GM12878 (cell line): ENCODE measurements around the gene PGC. TPM values are rescaled to one million over a fixed set of nuclear protein-coding genes. Genes with fewer than 3 reads are reported as not detected.

Experiments used
- CBX3 ChIP-seq: fragments of 200-600 bp; sonication (generic); IDR thresholded peaks from 2 replicates; pipeline ENCODE4 v1.6.1; 2016; ENCODE audit warnings: low read depth, borderline replicate concordance
- CBX5 ChIP-seq: sonication (generic); IDR thresholded peaks from 2 replicates; pipeline ENCODE4 v1.6.1; 2016; ENCODE audit warnings: low read depth, moderate library complexity, mild to moderate bottlenecking, inconsistent platforms
- DPF2 ChIP-seq: fragments of 450-650 bp; IDR thresholded peaks from 2 replicates; pipeline ENCODE4 v1.6.1; 2017; ENCODE audit warnings: mild to moderate bottlenecking
- FOS ChIP-seq: IDR thresholded peaks from 3 replicates; pipeline ENCODE4 v1.6.1; 2011; ENCODE audit warnings: borderline replicate concordance; ENCODE audit not compliant: insufficient read length; ENCODE audit errors: extremely low read depth
- JUNB ChIP-seq: IDR thresholded peaks from 2 replicates; pipeline ENCODE4 v1.6.1; 2016; ENCODE audit warnings: antibody characterized with exemption, mild to moderate bottlenecking
- MXI1 ChIP-seq: fragments of 150-350 bp; IDR thresholded peaks from 2 replicates; pipeline ENCODE4 v1.6.1; 2011; ENCODE audit warnings: low read depth, mild to moderate bottlenecking, inconsistent platforms, low read length, improper control_type of control experiment
- NFIC ChIP-seq: IDR thresholded peaks from 2 replicates; pipeline ENCODE4 v1.6.1; 2012; ENCODE audit warnings: low read depth, mild to moderate bottlenecking, inconsistent platforms, low read length, moderate library complexity
- NR2F1 ChIP-seq: fragments of 450-650 bp; conservative IDR thresholded peaks from 2 replicates; pipeline ENCODE4 v1.6.1; 2017; ENCODE audit warnings: mild to moderate bottlenecking
- PAX5 ChIP-seq: IDR thresholded peaks from 2 replicates; pipeline ENCODE4 v1.6.1; 2011; ENCODE audit warnings: low read depth, low read length, borderline replicate concordance
- RFX5 ChIP-seq: IDR thresholded peaks from 2 replicates; pipeline ENCODE4 v1.6.1; 2011; ENCODE audit warnings: low read depth, low read length, improper control_type of control experiment
- SIN3A ChIP-seq: IDR thresholded peaks from 2 replicates; pipeline ENCODE4 v1.6.1; 2012; ENCODE audit warnings: low read depth, low read length, improper control_type of control experiment
- SMC3 ChIP-seq: IDR thresholded peaks from 2 replicates; pipeline ENCODE4 v1.6.1; 2011; ENCODE audit warnings: low read length, improper control_type of control experiment, borderline replicate concordance
- ZZZ3 ChIP-seq: IDR thresholded peaks from 2 replicates; pipeline ENCODE4 v1.6.1; 2011; ENCODE audit warnings: low read depth; ENCODE audit not compliant: control insufficient read depth, insufficient read length
- polyA plus RNA-seq, 11 experiments: library from polyadenylated mRNA; depleted of rRNA in 4 of 11; unstranded in 6 of 11; stranded (reverse) in 5 of 11; fragments of >200 nt; fragmentation: Nextera tagmentation in 4 of 11; fragmentation: Illumina TruSeq in 1 of 11; extraction: Ambion mirVana in 4 of 11; extraction: Trizol in 1 of 11; gene quantifications; 1 replicate in 1 of 11; 2 replicates in 10 of 11; pipeline versions ENCODE4 v1.2.1 to v1.2.3, GENCODE V29; 2011 to 2016; ENCODE audit warnings: inconsistent platforms in 2 of 11, missing spikeins in 2 of 11, low read depth in 1 of 11
- total RNA-seq, 4 experiments: library from RNA; depleted of rRNA in 3 of 4; stranded (reverse); fragments of >200 nt in 3 of 4; fragmentation: Illumina TruSeq in 1 of 4; extraction: Trizol in 1 of 4; gene quantifications; 2 replicates each; pipeline versions ENCODE4 v1.2.1 to v1.2.3, GENCODE V29; 2013 to 2021
- TF ChIP-seq, protein P1 (sequence below): IDR thresholded peaks from 2 replicates; pipeline ENCODE4 v1.6.1; 2012; ENCODE audit warnings: low read depth, low read length, improper control_type of control experiment
- TF ChIP-seq, protein P2 (sequence below): fragments of 450-650 bp; IDR thresholded peaks from 2 replicates; pipeline ENCODE4 v1.6.1; 2018; ENCODE audit warnings: borderline replicate concordance, mild to moderate bottlenecking; ENCODE audit not compliant: partially characterized antibody
- TF ChIP-seq, protein P3 (sequence below): IDR thresholded peaks from 2 replicates; pipeline ENCODE4 v1.6.1; 2012; ENCODE audit warnings: improper control_type of control experiment, low read depth, low read length; ENCODE audit not compliant: insufficient replicate concordance
- TF ChIP-seq, protein P4 (sequence below): fragments of 450-650 bp; IDR thresholded peaks from 2 replicates; pipeline ENCODE4 v1.6.1; 2017; ENCODE audit warnings: low read depth, mild to moderate bottlenecking, moderate library complexity
- TF ChIP-seq, protein P5 (sequence below): IDR thresholded peaks from 2 replicates; pipeline ENCODE4 v1.6.1; 2011; ENCODE audit warnings: mild to moderate bottlenecking, low read depth, low read length, moderate library complexity; ENCODE audit not compliant: insufficient replicate concordance

PGC gene
- total and polyA plus RNA-seq, 10 of the 15 experiments (the other 5 are each of a cell fraction or from before 2014, with no cell fraction given) = 0.26 TPM; not detected in 9

DNA sequence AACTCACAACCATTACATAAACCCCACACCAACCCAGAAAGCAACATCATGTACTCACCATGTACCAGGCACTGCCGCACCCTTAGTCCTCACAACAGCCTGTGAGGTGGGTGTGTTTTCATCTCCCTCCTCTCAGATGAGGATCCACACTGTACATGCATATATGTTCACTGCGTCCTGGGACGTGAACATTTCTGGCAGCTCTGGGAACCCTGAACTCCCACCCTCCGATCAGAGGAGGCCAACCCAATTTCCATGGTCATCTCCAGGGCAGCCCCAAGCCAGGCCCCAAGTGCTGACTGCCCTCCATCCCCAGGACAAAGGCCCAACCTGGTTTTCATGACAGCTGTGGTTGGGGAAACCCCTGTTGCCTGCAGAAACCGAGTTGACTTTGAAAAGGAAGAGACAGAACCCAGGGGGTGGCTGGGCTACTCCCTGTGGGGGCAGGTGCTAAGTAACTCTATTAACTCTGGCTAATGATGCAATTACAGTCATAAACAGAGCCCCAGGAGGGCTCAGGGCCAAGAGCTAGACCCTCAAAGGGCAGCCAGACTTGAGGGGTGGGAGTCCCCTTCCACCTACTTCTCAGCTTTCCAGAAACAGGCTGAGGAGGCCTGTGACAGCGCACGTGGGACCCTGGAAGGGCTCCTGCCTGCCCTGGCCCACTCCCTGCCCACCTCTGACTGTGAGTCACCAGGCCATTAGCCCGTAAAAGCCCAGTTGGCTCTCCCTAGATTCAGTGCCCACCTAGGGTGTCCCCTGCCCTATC lies 14.4 kb downstream of the PGC start (continued):
- TF ChIP-seq SMC3 (peak; percentile 27; the same call in 1 of the 2 replicates), CBX5 (no peak), MXI1 (peak; percentile 89), SIN3A (no peak), NR2F1 (peak; percentile 89), JUNB (peak; percentile 75), FOS (no peak), ZZZ3 (no peak), PAX5 (peak; percentile 50; the same call in 1 of the 2 replicates), DPF2 (peak; percentile 92), NFIC (no peak), RFX5 (0 out of 2 replicates have a peak, but pooled peaks have one; percentile 17), CBX3 (no peak)
- TF ChIP-seq, protein P1, sequence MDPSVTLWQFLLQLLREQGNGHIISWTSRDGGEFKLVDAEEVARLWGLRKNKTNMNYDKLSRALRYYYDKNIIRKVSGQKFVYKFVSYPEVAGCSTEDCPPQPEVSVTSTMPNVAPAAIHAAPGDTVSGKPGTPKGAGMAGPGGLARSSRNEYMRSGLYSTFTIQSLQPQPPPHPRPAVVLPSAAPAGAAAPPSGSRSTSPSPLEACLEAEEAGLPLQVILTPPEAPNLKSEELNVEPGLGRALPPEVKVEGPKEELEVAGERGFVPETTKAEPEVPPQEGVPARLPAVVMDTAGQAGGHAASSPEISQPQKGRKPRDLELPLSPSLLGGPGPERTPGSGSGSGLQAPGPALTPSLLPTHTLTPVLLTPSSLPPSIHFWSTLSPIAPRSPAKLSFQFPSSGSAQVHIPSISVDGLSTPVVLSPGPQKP = no peak
- TF ChIP-seq, protein P2, sequence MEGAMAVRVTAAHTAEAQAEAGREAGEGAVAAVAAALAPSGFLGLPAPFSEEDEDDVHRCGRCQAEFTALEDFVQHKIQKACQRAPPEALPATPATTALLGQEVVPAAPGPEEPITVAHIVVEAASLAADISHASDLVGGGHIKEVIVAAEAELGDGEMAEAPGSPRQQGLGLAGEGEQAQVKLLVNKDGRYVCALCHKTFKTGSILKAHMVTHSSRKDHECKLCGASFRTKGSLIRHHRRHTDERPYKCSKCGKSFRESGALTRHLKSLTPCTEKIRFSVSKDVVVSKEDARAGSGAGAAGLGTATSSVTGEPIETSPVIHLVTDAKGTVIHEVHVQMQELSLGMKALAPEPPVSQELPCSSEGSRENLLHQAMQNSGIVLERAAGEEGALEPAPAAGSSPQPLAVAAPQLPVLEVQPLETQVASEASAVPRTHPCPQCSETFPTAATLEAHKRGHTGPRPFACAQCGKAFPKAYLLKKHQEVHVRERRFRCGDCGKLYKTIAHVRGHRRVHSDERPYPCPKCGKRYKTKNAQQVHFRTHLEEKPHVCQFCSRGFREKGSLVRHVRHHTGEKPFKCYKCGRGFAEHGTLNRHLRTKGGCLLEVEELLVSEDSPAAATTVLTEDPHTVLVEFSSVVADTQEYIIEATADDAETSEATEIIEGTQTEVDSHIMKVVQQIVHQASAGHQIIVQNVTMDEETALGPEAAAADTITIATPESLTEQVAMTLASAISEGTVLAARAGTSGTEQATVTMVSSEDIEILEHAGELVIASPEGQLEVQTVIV = no peak
- TF ChIP-seq, protein P3, sequence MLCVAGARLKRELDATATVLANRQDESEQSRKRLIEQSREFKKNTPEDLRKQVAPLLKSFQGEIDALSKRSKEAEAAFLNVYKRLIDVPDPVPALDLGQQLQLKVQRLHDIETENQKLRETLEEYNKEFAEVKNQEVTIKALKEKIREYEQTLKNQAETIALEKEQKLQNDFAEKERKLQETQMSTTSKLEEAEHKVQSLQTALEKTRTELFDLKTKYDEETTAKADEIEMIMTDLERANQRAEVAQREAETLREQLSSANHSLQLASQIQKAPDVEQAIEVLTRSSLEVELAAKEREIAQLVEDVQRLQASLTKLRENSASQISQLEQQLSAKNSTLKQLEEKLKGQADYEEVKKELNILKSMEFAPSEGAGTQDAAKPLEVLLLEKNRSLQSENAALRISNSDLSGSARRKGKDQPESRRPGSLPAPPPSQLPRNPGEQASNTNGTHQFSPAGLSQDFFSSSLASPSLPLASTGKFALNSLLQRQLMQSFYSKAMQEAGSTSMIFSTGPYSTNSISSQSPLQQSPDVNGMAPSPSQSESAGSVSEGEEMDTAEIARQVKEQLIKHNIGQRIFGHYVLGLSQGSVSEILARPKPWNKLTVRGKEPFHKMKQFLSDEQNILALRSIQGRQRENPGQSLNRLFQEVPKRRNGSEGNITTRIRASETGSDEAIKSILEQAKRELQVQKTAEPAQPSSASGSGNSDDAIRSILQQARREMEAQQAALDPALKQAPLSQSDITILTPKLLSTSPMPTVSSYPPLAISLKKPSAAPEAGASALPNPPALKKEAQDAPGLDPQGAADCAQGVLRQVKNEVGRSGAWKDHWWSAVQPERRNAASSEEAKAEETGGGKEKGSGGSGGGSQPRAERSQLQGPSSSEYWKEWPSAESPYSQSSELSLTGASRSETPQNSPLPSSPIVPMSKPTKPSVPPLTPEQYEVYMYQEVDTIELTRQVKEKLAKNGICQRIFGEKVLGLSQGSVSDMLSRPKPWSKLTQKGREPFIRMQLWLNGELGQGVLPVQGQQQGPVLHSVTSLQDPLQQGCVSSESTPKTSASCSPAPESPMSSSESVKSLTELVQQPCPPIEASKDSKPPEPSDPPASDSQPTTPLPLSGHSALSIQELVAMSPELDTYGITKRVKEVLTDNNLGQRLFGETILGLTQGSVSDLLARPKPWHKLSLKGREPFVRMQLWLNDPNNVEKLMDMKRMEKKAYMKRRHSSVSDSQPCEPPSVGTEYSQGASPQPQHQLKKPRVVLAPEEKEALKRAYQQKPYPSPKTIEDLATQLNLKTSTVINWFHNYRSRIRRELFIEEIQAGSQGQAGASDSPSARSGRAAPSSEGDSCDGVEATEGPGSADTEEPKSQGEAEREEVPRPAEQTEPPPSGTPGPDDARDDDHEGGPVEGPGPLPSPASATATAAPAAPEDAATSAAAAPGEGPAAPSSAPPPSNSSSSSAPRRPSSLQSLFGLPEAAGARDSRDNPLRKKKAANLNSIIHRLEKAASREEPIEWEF = no peak
- TF ChIP-seq, protein P4, sequence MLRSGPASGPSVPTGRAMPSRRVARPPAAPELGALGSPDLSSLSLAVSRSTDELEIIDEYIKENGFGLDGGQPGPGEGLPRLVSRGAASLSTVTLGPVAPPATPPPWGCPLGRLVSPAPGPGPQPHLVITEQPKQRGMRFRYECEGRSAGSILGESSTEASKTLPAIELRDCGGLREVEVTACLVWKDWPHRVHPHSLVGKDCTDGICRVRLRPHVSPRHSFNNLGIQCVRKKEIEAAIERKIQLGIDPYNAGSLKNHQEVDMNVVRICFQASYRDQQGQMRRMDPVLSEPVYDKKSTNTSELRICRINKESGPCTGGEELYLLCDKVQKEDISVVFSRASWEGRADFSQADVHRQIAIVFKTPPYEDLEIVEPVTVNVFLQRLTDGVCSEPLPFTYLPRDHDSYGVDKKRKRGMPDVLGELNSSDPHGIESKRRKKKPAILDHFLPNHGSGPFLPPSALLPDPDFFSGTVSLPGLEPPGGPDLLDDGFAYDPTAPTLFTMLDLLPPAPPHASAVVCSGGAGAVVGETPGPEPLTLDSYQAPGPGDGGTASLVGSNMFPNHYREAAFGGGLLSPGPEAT = peak; percentile 93
- TF ChIP-seq, protein P5, sequence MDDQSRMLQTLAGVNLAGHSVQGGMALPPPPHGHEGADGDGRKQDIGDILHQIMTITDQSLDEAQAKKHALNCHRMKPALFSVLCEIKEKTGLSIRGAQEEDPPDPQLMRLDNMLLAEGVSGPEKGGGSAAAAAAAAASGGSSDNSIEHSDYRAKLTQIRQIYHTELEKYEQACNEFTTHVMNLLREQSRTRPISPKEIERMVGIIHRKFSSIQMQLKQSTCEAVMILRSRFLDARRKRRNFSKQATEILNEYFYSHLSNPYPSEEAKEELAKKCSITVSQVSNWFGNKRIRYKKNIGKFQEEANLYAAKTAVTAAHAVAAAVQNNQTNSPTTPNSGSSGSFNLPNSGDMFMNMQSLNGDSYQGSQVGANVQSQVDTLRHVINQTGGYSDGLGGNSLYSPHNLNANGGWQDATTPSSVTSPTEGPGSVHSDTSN = no peak
